Fibroblast of the aortic adventitia (primary cell): Measurements from ENCODE around the gene IGF2R. TPM values are rescaled to one million over a fixed set of nuclear protein-coding genes. Genes with fewer than 3 reads are reported as not detected.

Source experiments
- DNase-seq: peaks from one replicate; pipeline ENCODE4 v3.0.0-alpha.2; 2010; ENCODE audit warnings: low read depth
- H3K4me3 ChIP-seq: 2 replicates; pipeline ENCODE4 v1.5.1; 2011; ENCODE audit warnings: low read depth, mild to moderate bottlenecking, control low read depth, low read length, moderate library complexity
- CTCF ChIP-seq: IDR thresholded peaks from 2 replicates; pipeline ENCODE4 v1.5.1; 2011; ENCODE audit warnings: mild to moderate bottlenecking, low read length, control low read depth, inconsistent platforms; ENCODE audit not compliant: insufficient read depth
- total RNA-seq: library from RNA; depleted of rRNA; stranded (reverse); fragments of >200 nt; gene quantifications from 2 replicates; pipeline ENCODE4 v1.2.3, GENCODE V29; 2012; ENCODE audit warnings: low replicate concordance

Gene IGF2R
- total RNA-seq, 1 donor, result 112 TPM

- no peak for DNase-seq
- no peak overlapping the region for H3K4me3 ChIP-seq
- no peak for TF ChIP-seq CTCF
Measured at GRCh38 chr6:160013987-160014868, 45.3 kb downstream of the IGF2R start.

- no peak overlapping the region for H3K4me3 ChIP-seq
- DNase-seq, result no peak
- TF ChIP-seq CTCF, result no peak
Measured at GRCh38 chr6:160014869-160015182, 45.9 kb downstream of the IGF2R start.

GRCh38 chr6:160015778-160016684, 47.1 kb downstream of the IGF2R start:
- no peak overlapping the region for H3K4me3 ChIP-seq
- no peak for DNase-seq
- TF ChIP-seq CTCF, result no peak

- no peak overlapping the region for H3K4me3 ChIP-seq
- no peak for DNase-seq
- TF ChIP-seq CTCF, result no peak
Measured at GRCh38 chr6:160022101-160022500, 53.2 kb downstream of the IGF2R start.

GRCh38 chr6:160022793-160023192, 53.9 kb downstream of the IGF2R start:
- DNase-seq, result no peak
- no peak overlapping the region for H3K4me3 ChIP-seq
- no peak for TF ChIP-seq CTCF

- TF ChIP-seq CTCF, result no peak
- H3K4me3 ChIP-seq, result no peak overlapping the region
- DNase-seq, result no peak
Measured at GRCh38 chr6:160024152-160024551, 55.3 kb downstream of the IGF2R start.
